Measurements from ENCODE around the gene MAN2B2. TPM values are rescaled to one million over a fixed set of nuclear protein-coding genes. Genes with fewer than 3 reads are reported as not detected.

MAN2B2 gene
- total RNA-seq, 1 donor from 2014 or later = 32.2 TPM

GRCh38 chr4:6561173-6561516 lies 13.8 kb upstream of the MAN2B2 start:
- FAIRE-seq (no peak), DNase-seq (ENCODE audit: low read depth) (no peak)
- Histone ChIP-seq H3K36me3 (ENCODE audit: insufficient read depth, low read length) (no peaks in the 10 kb centered on the region), H3K27ac (ENCODE audit: low read depth, low read length) (no peak overlapping the region), H4K20me1 (ENCODE audit: insufficient read depth, low read length) (peaks cover 10% of the 10 kb centered on the region), H3K4me1 (ENCODE audit: insufficient read depth, low read length) (peaks cover 14% of the 10 kb centered on the region), H2AFZ (ENCODE audit: low read depth, low read length) (no peak overlapping the region), H3K79me2 (ENCODE audit: insufficient read depth, low read length) (no peaks in the 10 kb centered on the region), H3K4me2 (ENCODE audit: low read length) (peak overlapping the region; percentile 10), H3K9ac (ENCODE audit: low read length) (no peak overlapping the region), H3K4me3 (ENCODE audit: insufficient read depth, low read depth, low read length) (no peak overlapping the region), H3K27me3 (ENCODE audit: insufficient read depth, low read length) (peaks cover 41% of the 10 kb centered on the region), H3K9me3 (ENCODE audit: insufficient read depth, low read depth, low read length) (peaks cover 13% of the 10 kb centered on the region)
- TF ChIP-seq CTCF (IDR thresholded peaks at IDR 0.05; ENCODE audit: insufficient read depth, low read depth, low read length) (no peak), EZH2 (IDR thresholded peaks at IDR 0.05; ENCODE audit: insufficient read depth, low read length) (no peak)
- Mint-ChIP-seq H3K4me3 (ENCODE audit: unreplicated experiment) (no peak overlapping the region), H3K9me3 (ENCODE audit: unreplicated experiment) (peaks cover 11% of the 10 kb centered on the region), H3K27me3 (ENCODE audit: low read depth, unreplicated experiment) (peaks cover 76% of the 10 kb centered on the region), H3K27ac (ENCODE audit: unreplicated experiment) (no peak overlapping the region), H3K36me3 (ENCODE audit: low read depth, unreplicated experiment) (no peaks in the 10 kb centered on the region), H3K4me1 (ENCODE audit: low read depth, unreplicated experiment) (peaks cover 15% of the 10 kb centered on the region)

GRCh38 chr4:6561706-6562371 lies 13.2 kb upstream of the MAN2B2 start:
- no peak for FAIRE-seq
- peak overlapping the region; percentile 8 for H3K4me3 Mint-ChIP-seq (ENCODE audit: unreplicated experiment)
- H3K27me3 Mint-ChIP-seq (ENCODE audit: low read depth, unreplicated experiment) = peaks cover 76% of the 10 kb centered on the region
- Histone ChIP-seq H3K27ac (ENCODE audit: low read depth, low read length) (no peak overlapping the region), H3K27me3 (ENCODE audit: insufficient read depth, low read length) (peaks cover 41% of the 10 kb centered on the region), H4K20me1 (ENCODE audit: insufficient read depth, low read length) (peaks cover 10% of the 10 kb centered on the region), H3K9ac (ENCODE audit: low read length) (no peak overlapping the region), H3K4me3 (ENCODE audit: insufficient read depth, low read depth, low read length) (no peak overlapping the region), H3K4me1 (ENCODE audit: insufficient read depth, low read length) (peaks cover 14% of the 10 kb centered on the region), H3K9me3 (ENCODE audit: insufficient read depth, low read depth, low read length) (peaks cover 14% of the 10 kb centered on the region), H3K79me2 (ENCODE audit: insufficient read depth, low read length) (no peaks in the 10 kb centered on the region), H3K36me3 (ENCODE audit: insufficient read depth, low read length) (no peaks in the 10 kb centered on the region), H2AFZ (ENCODE audit: low read depth, low read length) (no peak overlapping the region), H3K4me2 (ENCODE audit: low read length) (no peak overlapping the region)
- H3K4me1 Mint-ChIP-seq (ENCODE audit: low read depth, unreplicated experiment) = peaks cover 15% of the 10 kb centered on the region
- no peaks in the 10 kb centered on the region for H3K36me3 Mint-ChIP-seq (ENCODE audit: low read depth, unreplicated experiment)
- peaks cover 13% of the 10 kb centered on the region for H3K9me3 Mint-ChIP-seq (ENCODE audit: unreplicated experiment)
- no peak overlapping the region for H3K27ac Mint-ChIP-seq (ENCODE audit: unreplicated experiment)
- TF ChIP-seq CTCF (IDR thresholded peaks at IDR 0.05; ENCODE audit: insufficient read depth, low read depth, low read length) (no peak), EZH2 (IDR thresholded peaks at IDR 0.05; ENCODE audit: insufficient read depth, low read length) (no peak)
- DNase-seq (ENCODE audit: low read depth) = no peak

All from astrocyte (in vitro differentiated cells and primary cell).